ENCODE measurements around the gene TWSG1. TPM values are rescaled to one million over a fixed set of nuclear protein-coding genes. Genes with fewer than 3 reads are reported as not detected.

Gene TWSG1
- total RNA-seq, 1 donor from 2014 or later = 60.2 TPM

DNA sequence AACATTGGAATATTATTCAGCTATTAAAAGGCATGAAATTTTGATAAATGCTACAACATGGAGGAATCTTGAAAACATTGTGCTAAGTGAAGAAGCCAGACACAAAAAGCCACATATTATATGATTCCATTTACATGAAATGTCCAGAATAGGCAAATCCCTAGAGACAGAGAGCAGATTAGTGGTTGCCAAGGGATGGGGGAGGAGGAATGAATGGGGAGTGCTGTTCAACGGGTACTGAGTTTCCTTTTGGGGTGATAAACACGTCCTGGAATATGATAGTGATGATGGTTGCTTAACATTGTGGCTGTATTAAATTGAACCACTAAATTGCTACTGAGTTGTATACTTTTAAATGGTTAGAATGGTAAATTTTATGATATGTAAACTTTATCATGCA, 8.9 kb upstream of the TWSG1 start:
- Mint-ChIP-seq H3K9me3 (peaks cover 29% of the 10 kb centered on the region), H3K4me3 (no peak overlapping the region), H3K4me1 (peaks cover 9% of the 10 kb centered on the region), H3K27ac (no peak overlapping the region), H3K36me3 (no peaks in the 10 kb centered on the region), H3K27me3 (ENCODE audit: low read depth) (no peaks in the 10 kb centered on the region)
- DNase-seq (ENCODE audit: low spot score in 2 of 2, unreplicated experiment in 2 of 2) = no peak
- no peak for TF ChIP-seq CTCF (IDR thresholded peaks at IDR 0.05; ENCODE audit: unreplicated experiment)

DNA sequence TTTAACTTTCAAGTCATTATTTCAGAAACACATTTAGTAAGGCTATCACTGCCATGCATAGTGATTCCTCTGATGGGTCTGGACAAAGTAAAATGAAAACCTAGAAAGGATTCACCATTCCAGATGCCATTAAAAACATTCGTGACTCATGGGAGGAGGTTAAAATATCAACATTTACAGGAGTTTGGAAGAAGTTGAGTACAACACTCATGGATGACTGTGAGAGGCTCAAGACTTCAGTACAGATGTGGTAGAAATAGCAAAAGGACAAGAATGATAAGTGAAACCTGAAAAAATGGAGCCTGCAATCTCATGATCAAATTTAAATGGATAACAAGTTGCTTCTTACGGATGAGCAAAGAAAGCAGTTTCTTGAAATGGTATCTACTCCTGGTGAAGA, 5.8 kb upstream of the TWSG1 start:
- TF ChIP-seq CTCF (IDR thresholded peaks at IDR 0.05; ENCODE audit: unreplicated experiment) = no peak
- H3K4me3 Mint-ChIP-seq = no peak overlapping the region
- no peak for DNase-seq (ENCODE audit: low spot score in 2 of 2, unreplicated experiment in 2 of 2)
- no peak overlapping the region for H3K27ac Mint-ChIP-seq
- no peaks in the 10 kb centered on the region for H3K36me3 Mint-ChIP-seq
- H3K9me3 Mint-ChIP-seq = peaks cover 13% of the 10 kb centered on the region
- peaks cover 1% of the 10 kb centered on the region for H3K4me1 Mint-ChIP-seq
- H3K27me3 Mint-ChIP-seq (ENCODE audit: low read depth) = no peaks in the 10 kb centered on the region

- H3K36me3 Mint-ChIP-seq = no peaks in the 10 kb centered on the region
- peaks cover 13% of the 10 kb centered on the region for H3K9me3 Mint-ChIP-seq
- H3K27ac Mint-ChIP-seq = no peak overlapping the region
- TF ChIP-seq CTCF (IDR thresholded peaks at IDR 0.05; ENCODE audit: unreplicated experiment) = no peak
- peaks cover 4% of the 10 kb centered on the region for H3K4me1 Mint-ChIP-seq
- no peak overlapping the region for H3K4me3 Mint-ChIP-seq
- no peaks in the 10 kb centered on the region for H3K27me3 Mint-ChIP-seq (ENCODE audit: low read depth)
- DNase-seq (ENCODE audit: low spot score in 2 of 2, unreplicated experiment in 2 of 2) = no peak
These were observed 5.1 kb upstream of the TWSG1 start for GRCh38 chr18:9329471-9329870.

DNA sequence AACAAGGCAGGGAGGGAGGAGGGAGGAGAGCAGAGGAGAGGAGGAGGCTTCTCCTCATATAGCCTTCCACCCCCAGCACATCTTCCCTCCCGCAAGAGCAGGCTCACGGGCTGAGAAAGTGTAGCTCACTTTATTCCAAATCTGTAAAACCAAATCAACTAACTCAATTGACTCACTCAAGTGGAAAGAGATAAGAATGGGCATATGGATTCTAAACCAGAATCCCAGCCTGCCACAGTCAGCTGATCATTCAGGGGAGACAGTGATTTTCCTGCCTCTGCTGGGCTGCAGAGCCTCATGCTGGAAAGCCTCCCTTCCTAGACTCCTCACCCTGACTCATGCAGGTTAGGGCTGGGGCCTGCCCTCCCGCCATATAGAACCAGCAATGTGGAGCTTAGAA, 4.2 kb upstream of the TWSG1 start:
- peaks cover 13% of the 10 kb centered on the region for H3K9me3 Mint-ChIP-seq
- no peaks in the 10 kb centered on the region for H3K27me3 Mint-ChIP-seq (ENCODE audit: low read depth)
- no peak overlapping the region for H3K4me3 Mint-ChIP-seq
- DNase-seq (ENCODE audit: low spot score in 2 of 2, unreplicated experiment in 2 of 2) = no peak
- H3K27ac Mint-ChIP-seq = no peak overlapping the region
- H3K4me1 Mint-ChIP-seq = peaks cover 6% of the 10 kb centered on the region
- TF ChIP-seq CTCF (IDR thresholded peaks at IDR 0.05; ENCODE audit: unreplicated experiment) = no peak
- no peaks in the 10 kb centered on the region for H3K36me3 Mint-ChIP-seq

DNA sequence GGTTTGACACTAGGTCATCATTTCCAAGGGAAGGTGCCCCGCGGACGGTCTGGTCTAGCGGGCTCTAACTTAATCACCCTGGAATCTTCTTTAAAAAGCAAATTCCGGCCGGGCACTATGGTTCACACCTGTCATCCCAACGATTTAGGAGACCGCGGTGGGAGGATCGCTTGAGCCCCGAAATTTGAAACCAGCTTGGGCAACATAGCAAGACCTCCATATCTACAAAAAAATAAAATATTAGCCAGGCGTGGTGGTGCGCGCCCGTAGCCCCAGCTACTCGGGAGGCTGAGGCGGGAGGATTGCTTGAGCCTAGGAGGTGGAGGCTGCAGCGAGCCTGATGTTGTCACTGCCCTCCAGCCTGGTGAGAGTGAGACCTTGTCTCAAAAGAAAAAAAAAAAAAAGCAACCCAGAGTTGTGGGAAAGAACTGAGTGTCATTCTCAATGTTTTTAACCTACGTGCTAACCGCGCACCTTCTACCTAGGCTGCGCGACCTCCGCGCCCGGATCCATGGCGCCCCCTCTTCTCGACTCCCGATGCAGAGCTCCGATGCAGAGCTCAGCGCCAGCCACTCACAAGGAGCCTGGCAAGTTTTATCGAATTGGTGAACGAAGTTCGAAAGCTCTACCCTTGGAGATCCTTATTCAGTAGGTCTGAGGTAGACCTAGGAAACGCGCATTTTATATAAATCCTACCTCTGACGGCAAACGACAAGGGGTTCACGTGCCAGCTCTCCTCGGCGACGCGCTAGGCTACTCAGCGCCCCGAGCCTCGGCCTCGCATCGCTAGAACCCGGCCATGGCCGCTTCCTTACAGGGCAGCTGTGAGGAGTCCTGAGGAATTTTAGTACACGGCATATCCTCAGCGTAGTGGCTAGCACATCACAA, 888 bp upstream of the TWSG1 start:
- Mint-ChIP-seq H3K9me3 (peaks cover 9% of the 10 kb centered on the region), H3K4me3 (peak overlapping the region; percentile 86), H3K4me1 (peaks cover 11% of the 10 kb centered on the region), H3K27me3 (ENCODE audit: low read depth) (no peaks in the 10 kb centered on the region), H3K27ac (peak overlapping the region; percentile 94), H3K36me3 (peaks cover 9% of the 10 kb centered on the region)
- no peak for DNase-seq (ENCODE audit: low spot score in 2 of 2, unreplicated experiment in 2 of 2)
- TF ChIP-seq CTCF (IDR thresholded peaks at IDR 0.05; ENCODE audit: unreplicated experiment) = no peak

Data from mesothelial cell of epicardium (in vitro differentiated cells).